Breast epithelium (tissue), 3 donors: ENCODE results near the gene WDR7.

Experiments used
- CTCF ChIP-seq, 3 donors: fragments of 450-650 bp; IDR thresholded peaks; one replicate each; pipeline ENCODE4 v1.5.1; 2016 to 2017; ENCODE audit warnings: antibody characterized with exemption in 3 of 3, mild to moderate bottlenecking in 3 of 3, moderate library complexity in 3 of 3
- POLR2A ChIP-seq: fragments of 450-650 bp; IDR thresholded peaks from one replicate; pipeline ENCODE4 v1.6.1; 2016; ENCODE audit warnings: antibody characterized with exemption, mild to moderate bottlenecking, moderate library complexity
- POLR2AphosphoS5 ChIP-seq, 3 donors: sonication (generic); formaldehyde crosslinking; IDR thresholded peaks; one replicate each; pipeline ENCODE4 v1.6.1; 2017; ENCODE audit warnings: antibody characterized with exemption in 3 of 3

- TF ChIP-seq CTCF (IDR thresholded peaks at IDR 0.05) (no peak), POLR2A (no peak), POLR2AphosphoS5 (IDR thresholded peaks at IDR 0.05) (peak; percentile 16 to 60 (median 57))
Measured at GRCh38 chr18:56650944-56651770, at the start of gene WDR7.
